OCI-LY7 (cell line): ENCODE measurements around the gene VSX2.

ENCODE experiments used
- CTCF ChIP-seq: fragments of 200-600 bp; sonication (generic); conservative IDR thresholded peaks from 2 replicates; pipeline ENCODE4 v1.5.1; 2014; ENCODE audit warnings: mild to moderate bottlenecking, antibody characterized with exemption, low read length, moderate library complexity, mixed read lengths
- EZH2phosphoT487 ChIP-seq: fragments of 200-600 bp; sonication (generic); IDR thresholded peaks from 2 replicates; pipeline ENCODE4 v1.6.1; 2018; ENCODE audit warnings: low read depth, borderline replicate concordance, mild to moderate bottlenecking, mixed run types, antibody characterized with exemption, low read length, moderate library complexity, mixed read lengths

GRCh38 chr14:74190927-74191575 lies 48.2 kb upstream of the VSX2 start:
- TF ChIP-seq CTCF = no peak
- no peak for TF ChIP-seq EZH2phosphoT487
